ENCODE measurements around the gene KRT7. TPM values are rescaled to one million over a fixed set of nuclear protein-coding genes. Genes with fewer than 3 reads are reported as not detected.
"Not testable (repeated sequence)": the region's sequence is repeated elsewhere in the genome, so short reads cannot be mapped to it uniquely, and the experiment has no call there.

The KRT7 gene
- total RNA-seq, 1 donor from 2014 or later: not detected

- no peak for TF ChIP-seq CTCF (conservative IDR thresholded peaks at IDR 0.05)
- H3K36me3 Mint-ChIP-seq (ENCODE audit: low read depth): no peaks in the 10 kb centered on the region
- peaks cover 5% of the 10 kb centered on the region for H3K4me1 Mint-ChIP-seq
- peaks cover 30% of the 10 kb centered on the region for H3K27me3 Mint-ChIP-seq (ENCODE audit: low read depth)
- DNase-seq (ENCODE audit: low read depth, low spot score): no peak
- no peaks in the 10 kb centered on the region for H3K9me3 Mint-ChIP-seq
- H3K4me3 Mint-ChIP-seq: no peak overlapping the region
- H3K27ac Mint-ChIP-seq (ENCODE audit: unreplicated experiment): no peak overlapping the region
These were observed 6.0 kb downstream of the KRT7 start for GRCh38 chr12:52238916-52239646.

DNA sequence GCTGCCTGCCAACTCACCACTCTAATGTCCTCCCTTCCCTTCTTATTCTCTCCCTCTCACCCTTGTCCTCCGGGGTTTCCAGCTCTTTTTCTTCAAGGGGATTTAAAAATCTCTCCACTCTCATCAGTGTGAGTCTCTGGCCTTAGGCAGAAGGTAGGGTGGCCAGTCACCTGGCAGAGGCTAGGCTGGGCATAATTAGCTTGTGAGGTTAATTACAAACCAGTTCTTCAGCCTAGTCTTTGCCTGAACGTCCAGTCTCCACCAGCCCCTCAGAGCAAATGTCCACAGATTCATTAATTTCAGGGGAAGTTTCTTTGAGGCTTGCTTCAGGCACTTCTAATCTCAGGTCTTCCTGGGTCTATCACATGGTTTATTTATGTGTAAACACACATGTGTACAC lies 6.7 kb downstream of the KRT7 start:
- peaks cover 5% of the 10 kb centered on the region for H3K4me1 Mint-ChIP-seq
- peaks cover 24% of the 10 kb centered on the region for H3K27me3 Mint-ChIP-seq (ENCODE audit: low read depth)
- no peaks in the 10 kb centered on the region for H3K9me3 Mint-ChIP-seq
- no peak overlapping the region for H3K27ac Mint-ChIP-seq (ENCODE audit: unreplicated experiment)
- H3K36me3 Mint-ChIP-seq (ENCODE audit: low read depth): no peaks in the 10 kb centered on the region
- no peak for DNase-seq (ENCODE audit: low read depth, low spot score)
- no peak overlapping the region for H3K4me3 Mint-ChIP-seq
- no peak for TF ChIP-seq CTCF (conservative IDR thresholded peaks at IDR 0.05)

- DNase-seq (ENCODE audit: low read depth, low spot score): not testable (repeated sequence)
These were observed 7.2 kb downstream of the KRT7 start for GRCh38 chr12:52240247-52240646.

GRCh38 chr12:52241205-52241842 lies 8.3 kb downstream of the KRT7 start:
- H3K36me3 Mint-ChIP-seq (ENCODE audit: low read depth): no peaks in the 10 kb centered on the region
- no peaks in the 10 kb centered on the region for H3K9me3 Mint-ChIP-seq
- H3K4me1 Mint-ChIP-seq: peaks cover 13% of the 10 kb centered on the region
- no peak for TF ChIP-seq CTCF (conservative IDR thresholded peaks at IDR 0.05)
- peaks cover 17% of the 10 kb centered on the region for H3K27me3 Mint-ChIP-seq (ENCODE audit: low read depth)
- H3K27ac Mint-ChIP-seq (ENCODE audit: unreplicated experiment): peak overlapping the region; percentile 35
- H3K4me3 Mint-ChIP-seq: no peak overlapping the region
- DNase-seq (ENCODE audit: low read depth, low spot score): no peak

More at GRCh38 chr12:52240247-52240646, 7.2 kb downstream of the KRT7 start:
- H3K4me1 Mint-ChIP-seq; H3K9me3 Mint-ChIP-seq; H3K36me3 Mint-ChIP-seq (ENCODE audit: low read depth); H3K27ac Mint-ChIP-seq (ENCODE audit: unreplicated experiment); H3K4me3 Mint-ChIP-seq: not testable (repeated sequence)
- H3K27me3 Mint-ChIP-seq (ENCODE audit: low read depth): peaks cover 19% of the 10 kb centered on the region

DNA sequence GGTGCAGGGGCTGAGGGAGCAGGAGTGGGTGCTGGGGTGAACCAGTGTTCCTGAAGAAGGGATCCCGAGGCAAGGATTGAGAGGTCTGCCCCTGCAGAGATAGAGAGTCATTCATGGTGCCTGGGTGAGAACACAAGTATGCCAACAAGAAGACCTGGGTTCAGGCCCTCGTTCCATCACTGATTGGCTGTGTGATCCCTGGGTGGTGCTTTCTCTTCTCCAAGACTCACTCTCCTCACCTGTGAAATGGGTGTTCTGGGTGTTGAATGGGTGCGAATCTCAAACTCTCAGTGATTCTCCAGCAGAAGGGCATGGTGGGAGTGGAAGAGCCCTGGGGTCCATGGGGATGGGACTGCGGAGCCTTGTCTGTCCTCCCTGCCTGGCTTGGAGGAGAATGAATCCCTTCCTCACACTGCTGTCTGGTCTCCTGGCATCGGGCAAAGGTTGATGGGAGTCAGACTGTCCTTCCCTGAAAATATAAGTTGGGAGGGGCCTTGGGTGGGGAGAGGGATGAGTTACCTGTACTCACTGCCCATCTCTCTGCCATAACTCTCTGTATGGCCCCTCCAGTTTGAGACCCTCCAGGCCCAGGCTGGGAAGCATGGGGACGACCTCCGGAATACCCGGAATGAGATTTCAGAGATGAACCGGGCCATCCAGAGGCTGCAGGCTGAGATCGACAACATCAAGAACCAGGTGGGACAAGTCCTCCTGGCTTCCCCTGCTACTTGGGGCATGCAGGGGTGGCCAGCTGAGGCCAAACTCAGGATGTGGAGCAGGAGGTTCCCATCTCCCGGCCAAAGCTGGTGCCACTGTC lies 9.6 kb downstream of the KRT7 start:
- Mint-ChIP-seq H3K27me3 (ENCODE audit: low read depth) (peaks cover 17% of the 10 kb centered on the region), H3K36me3 (ENCODE audit: low read depth) (no peaks in the 10 kb centered on the region), H3K4me1 (peaks cover 20% of the 10 kb centered on the region), H3K27ac (ENCODE audit: unreplicated experiment) (no peak overlapping the region), H3K4me3 (no peak overlapping the region), H3K9me3 (no peaks in the 10 kb centered on the region)
- TF ChIP-seq CTCF (conservative IDR thresholded peaks at IDR 0.05): no peak
- no peak for DNase-seq (ENCODE audit: low read depth, low spot score)

Measured in neural crest cell (in vitro differentiated cells).